NOMO-1 treated with DMSO at 0.1 percent for 48 hours (cell line): ENCODE measurements around the gene TBX6.

ENCODE experiments used
- DNase-seq: peaks from one replicate; lab custom pipeline; 2025; ENCODE audit not compliant: unreplicated experiment; lab: John Stamatoyannopoulos, UW

Gene TBX6

DNA sequence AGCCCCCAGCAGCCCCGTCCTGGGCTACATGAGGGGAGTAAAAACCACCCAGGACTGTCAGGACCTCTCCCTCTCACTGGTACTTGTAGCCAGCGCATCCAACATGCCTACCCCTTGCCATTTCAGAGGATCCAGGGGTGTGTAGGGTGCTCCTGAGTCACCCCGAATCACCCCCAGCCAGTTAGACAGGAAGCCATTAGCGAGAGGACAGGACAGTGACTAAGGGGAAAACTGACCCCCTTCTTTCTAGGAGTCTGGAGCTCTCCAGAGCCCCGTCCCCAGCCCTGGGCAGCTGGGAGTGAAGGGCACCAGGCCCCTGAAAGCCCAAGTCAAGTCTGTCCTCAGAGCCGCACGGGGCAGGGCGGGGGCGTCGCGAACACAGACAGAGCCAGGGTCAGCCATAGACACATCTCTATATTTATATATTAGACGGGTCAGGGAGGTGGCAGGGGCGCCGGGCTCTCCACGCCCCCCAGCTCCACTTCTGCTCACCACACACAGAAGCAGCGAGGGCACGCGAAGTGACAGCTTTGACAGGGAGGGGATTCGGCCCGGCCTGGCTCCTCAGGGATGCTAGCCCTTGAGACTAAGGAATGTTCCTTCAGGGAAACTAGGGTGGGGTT lies 22.1 kb upstream of the TBX6 start:
- no peak for DNase-seq

DNA sequence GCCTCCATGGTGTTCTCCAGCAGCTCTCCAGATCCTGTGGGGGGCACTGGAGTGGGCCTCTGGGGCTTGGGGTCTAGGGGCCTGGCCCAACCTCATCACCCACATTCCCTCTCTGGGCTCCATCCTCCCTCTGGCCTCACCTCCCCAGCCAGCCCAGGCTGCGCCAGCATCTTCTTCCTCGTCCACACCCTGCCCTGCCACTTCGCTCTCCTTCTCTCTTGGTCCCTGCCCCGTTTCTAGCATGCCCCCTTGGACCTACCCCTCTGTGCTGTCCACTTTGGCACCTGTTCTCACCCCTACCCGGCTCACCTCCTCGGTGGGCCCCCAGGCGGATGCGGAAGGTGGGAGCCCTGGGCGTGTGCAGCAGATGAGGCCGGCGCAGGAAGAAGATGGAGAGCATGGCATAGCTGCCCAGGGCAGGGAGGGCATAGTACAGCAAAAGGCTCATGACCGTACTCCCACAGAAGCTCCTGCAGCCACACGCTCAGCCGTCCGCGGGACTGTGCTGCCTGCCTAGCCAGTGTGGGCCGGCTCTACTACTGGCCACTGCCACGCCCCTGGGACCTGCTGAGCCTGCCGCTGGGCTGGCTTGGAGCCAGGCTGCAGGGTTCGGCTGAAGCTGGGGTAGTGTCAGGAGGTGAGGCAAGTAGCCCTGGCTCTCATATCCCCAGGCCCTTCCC lies 21.4 kb upstream of the TBX6 start, which contains the start of gene GDPD3:
GDPD3 (minus strand) TSS at position 507 of the 680 bp plus-strand sequence; CDS start at position 448, 59 bp downstream.
- DNase-seq: no peak

DNA sequence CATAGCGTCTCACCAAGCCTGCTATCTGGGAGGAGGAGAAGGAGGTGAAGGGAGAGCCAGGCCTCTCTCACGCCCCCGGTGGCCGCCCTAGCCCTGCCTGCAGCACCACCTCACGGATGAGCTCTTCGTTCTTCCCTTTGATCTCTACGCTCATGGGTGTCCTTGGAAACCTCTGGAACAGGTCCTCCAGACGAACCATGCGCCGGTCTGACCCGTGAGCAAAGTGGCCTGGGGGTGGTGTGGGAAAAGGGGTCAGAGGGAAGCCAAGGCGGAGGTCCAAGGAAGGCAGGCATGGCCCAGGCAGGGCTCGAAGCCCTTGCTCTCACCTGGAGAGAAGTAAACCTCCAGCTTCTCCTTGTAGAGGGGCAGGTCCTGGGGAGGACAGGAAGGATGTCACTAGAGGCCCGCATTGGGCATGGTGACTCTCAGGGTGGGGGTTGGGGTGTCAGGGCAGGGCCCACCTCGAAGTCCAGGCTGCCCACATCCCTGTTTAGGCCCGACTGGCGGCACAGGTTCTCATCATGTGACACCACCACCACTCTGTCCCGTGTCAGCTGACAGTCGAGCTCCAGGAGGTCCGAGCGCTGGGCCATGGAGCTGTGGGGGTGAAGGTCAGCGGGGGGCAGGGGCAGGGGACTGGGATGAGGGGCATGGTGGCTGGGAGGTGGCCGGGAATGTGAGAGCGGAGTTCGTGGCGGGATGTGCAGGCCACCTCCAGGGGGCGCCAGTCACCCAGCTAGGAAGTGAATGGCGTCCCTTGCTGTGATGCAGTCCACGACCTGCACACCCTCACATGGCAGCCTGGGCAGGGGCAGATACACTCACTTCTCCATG lies 20.7 kb upstream of the TBX6 start:
- DNase-seq: peak; percentile 27

DNA sequence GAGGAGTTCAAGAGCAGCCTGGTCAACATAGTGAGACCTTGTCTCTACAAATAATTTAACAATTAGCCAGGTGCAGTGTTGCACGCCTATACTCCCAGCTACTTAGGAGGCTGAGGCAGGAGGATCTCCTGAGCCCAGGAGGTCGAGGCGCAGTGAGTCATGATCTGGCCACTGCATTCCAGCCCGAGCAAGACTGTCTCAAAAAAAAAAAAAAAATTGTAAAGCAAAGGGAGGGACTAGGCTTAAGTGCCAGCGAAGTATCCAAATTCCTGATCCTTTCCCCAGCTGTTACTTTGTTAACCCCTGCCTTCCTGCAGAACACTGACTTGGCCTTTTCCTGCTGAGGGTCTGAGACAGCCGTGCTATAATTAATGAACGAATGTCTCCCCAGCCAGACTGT lies 18.9 kb upstream of the TBX6 start:
- no peak for DNase-seq

DNA sequence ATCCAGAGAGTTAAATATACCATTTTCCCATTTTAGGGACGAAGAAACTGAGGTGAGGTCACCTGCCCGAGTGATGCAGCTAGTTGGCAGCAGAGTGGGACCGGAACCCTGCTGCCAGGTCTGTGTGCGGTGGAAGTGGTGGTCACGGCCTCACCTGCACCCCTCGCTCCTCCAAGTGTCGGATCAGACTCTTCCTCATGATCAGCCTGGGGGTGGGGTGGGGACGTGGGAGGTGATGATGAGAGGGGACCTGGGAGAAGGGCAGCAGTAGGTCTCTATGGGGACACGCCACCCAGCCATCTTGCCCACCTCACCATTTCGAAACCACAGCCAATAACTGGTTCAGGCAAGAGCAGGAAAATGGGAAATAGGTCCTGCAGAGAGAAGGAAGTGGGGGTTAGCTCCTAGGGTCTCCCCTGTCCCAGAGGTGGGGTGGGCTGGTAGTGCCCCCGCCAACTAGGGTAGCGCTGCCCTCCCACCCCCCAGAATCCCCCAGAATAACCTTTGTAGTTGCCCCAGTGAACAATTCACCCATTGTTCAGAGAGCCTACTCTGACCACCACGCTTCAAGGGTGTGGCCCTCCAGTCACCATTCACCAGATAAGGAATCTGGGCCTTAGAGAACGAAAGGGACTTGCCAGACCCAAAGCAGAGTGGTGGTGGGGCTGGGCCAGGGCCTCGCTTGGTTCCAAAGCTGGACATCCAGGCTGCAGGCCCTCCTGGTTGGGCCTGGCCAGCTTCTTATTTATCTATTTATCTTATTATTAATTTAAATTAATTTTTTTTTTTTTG lies 16.5 kb upstream of the TBX6 start:
- no peak for DNase-seq

DNA sequence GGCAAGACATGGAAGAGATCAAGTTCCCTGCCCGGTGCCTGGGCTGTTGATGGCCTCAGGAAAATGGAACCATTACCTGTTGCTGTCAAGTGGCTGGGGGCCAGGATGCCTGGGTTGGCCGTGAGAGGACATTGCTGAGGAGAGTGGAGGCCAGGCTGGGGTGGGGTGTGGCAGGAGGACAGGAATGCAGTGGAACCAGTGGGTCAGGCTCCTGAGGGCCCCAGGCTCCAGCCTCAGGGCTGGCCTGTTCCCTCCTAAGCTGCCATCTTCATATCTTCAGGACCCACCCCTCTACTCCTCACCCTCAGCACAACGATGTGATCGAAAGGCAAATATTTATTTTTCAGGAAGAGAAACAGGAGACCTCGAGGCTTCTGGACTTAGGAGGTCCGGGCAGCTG lies 12.8 kb upstream of the TBX6 start:
- DNase-seq: no peak

DNA sequence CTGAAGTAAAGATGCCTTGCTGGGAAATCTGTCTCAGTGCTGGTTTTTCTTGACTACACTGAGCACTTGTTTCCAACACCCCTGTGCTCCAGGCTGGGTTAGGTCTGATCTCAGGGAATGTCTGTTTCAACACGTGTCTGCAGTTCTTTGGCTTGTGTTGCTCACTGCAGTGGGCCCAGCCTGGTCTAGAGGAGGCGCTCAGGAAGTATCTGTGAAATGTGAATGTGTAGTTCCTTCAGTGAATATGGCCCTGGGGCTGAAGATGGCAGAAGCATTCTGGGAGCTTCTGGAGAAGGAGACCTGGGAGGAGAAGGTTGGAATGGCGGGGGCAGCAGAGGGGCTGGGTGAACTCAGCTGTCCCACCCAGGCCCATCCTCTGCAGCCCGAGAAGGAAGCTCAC lies 12.4 kb upstream of the TBX6 start:
- DNase-seq: no peak

DNA sequence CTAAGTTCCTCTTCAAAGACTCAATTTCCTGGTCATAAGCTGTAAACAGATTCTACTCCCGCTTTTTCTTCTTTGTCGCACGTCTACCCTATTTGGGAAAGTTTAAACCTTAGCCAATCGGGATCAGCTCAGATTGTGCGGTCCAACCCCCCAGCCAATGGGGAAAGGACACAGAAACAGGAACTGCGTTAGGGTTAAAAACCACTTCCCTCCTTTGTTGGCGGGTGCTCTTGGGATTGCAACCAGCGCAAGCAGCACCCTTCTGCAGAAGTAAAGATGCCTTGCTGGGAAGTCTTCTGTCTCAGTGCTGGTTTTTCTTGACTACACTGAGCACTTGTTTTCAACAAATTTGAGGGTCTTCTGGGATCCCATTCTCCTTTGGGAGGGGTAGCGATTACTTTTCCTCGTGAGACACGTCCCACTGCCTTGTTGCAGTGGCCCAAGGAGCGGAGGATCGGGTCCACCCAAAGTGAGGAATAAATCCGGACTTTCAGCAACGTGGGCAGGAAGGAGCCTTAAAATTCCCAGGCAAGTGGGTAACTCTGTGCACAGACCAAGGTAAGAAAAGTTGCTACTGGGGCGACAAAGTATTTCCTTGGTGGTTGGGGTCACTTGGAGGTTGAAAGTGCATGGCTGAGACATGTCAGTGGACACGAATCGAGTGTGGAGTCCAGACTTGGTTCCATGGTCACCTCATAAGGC lies 5.3 kb upstream of the TBX6 start:
- DNase-seq: peak; percentile 25

DNA sequence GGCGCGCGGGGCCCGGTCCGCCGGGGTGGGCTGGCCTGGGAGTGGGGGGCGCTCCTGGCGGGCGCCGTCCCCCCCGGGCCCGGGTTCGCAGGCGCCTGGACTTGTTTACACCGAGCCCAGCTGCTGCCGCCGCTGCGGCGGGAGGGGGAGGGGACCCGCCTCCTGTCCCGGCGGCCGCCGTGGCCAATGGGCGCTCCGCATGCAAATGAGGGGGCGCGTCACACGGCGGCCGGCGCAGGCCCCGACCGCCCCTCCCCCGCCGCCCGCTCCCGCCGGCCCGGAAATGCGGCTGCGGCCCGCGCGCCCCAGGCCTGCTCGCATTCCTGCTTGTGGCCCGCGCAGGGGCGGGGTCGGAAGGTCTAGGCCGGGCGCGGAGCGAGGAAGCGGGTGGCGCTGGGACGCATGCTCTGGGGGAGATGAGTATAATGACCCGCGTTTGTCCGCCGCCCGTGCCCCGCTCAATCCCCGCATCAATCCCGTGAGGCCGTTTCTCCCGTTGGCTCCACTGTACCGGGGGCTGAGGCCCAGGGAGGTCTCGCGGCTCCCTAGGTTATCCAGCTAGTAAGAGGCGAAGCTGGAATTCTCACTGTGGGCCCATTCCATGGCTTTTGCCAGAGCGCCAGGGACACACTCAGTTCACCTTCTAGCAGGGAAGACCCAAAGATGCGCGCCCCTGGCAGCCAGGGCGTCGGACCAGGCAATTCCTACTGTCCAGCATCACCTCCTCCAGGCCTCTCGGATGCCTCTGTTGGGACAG lies 4.6 kb upstream of the TBX6 start, which contains the start of gene YPEL3:
YPEL3 (minus strand) TSS at position 109 of the 757 bp plus-strand sequence. CDS start 731 bp downstream, outside the sequence.
- DNase-seq: peak; percentile 80

DNA sequence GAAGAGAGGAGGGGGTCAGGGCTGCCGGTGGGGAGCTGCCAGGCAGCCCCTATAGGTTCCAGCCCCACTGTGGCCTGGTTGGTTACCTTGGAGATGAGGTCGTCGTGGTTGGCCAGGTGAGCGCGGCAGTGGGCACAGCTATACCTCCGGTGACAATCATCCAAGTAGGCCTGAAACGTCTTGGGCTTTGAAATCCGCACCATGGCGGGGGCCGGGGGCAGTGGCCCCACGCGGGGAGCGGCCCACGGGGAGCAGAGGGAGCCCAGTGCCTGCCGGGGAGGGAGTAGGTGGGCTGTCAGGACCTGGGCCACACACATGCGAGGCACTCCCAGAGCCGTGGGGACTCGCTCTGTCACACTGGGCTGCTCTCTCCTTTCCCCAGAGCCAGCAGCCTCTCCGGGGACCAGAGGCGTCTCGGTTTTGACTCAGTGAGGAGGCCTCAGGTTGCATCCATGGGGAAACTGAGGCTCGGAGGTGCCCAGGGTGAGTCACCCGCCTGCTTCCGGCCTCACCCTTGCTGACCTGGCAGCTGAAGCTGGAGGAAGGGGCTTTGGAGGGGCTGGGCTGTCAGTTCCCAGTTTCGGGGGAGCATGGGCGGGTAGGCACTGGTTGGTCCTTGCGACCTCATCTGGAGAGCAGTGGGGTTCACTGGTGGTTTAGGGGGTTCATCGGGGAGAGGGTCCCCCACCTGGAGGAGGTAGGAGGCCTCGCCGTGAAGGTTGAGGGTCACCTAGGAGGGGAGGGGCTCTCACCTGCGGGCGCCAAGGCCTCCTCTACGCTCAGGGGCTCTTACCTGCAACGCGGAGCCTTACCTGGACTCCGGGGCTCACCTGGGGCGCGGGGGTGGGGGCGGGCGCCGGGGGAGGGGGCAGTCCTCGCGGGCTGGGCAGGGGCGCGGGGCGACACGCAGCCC lies 3.7 kb upstream of the TBX6 start:
- DNase-seq: no peak

DNA sequence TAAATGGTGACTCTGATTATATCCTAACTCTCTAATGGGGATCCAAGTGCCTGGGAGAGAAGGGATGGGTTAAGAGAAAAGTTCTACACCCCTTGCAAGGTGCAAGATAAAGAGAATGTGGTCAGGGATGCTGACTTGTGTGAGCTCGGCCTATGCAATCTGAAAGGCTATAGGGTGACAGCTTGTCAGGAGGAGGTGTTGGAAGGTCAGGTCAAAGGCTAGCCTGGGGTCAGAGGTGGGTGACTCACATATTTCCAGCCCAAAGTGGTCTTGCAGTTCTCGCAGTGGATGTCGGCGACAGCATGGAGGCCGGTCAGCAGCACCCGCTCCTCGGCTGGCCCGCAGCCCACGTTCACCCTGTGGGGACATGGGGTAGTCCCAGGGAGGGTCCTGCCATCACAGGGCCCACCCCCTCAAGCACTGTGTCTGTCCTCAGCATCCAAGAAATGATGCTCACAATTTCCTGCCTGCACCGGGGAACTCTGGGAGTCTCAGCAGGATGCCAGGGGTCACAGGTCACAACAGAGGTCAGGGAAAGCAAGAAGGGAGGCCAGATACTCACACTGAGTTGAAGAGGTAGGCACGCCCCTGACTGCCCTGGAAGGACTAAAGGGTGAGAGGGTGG lies 2.9 kb upstream of the TBX6 start:
- no peak for DNase-seq

DNA sequence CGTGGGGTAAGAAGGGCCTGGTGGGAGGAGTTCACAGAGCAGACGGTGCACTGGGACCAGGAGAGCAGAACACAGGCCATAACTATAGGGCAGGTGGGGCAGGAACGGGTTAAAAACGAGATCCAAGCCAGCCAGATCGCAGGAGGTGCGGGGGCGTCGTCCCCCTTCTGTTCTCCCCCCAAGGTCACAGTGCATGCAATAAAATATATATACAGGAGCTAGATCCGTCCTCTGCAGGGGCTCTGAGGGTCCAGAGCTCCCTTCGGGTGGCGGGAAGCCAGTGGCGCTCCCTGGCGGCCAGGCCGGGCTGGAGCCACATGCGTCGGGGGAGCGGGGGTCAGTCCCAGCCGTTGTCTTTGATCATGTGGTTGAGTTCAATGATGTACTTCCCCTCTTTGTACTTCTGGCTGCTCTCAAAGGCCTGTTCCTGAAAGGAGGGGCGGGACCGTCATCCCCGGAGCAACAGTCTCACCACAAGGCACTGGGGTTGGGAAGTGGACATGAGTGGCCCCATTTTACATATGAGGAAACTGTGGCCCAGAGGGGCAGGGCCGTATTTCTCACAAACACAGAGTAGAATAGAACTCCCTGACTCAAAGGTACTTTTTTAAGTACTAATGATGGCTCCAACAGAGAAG lies 768 bp upstream of the TBX6 start:
- DNase-seq: peak; percentile 99

DNA sequence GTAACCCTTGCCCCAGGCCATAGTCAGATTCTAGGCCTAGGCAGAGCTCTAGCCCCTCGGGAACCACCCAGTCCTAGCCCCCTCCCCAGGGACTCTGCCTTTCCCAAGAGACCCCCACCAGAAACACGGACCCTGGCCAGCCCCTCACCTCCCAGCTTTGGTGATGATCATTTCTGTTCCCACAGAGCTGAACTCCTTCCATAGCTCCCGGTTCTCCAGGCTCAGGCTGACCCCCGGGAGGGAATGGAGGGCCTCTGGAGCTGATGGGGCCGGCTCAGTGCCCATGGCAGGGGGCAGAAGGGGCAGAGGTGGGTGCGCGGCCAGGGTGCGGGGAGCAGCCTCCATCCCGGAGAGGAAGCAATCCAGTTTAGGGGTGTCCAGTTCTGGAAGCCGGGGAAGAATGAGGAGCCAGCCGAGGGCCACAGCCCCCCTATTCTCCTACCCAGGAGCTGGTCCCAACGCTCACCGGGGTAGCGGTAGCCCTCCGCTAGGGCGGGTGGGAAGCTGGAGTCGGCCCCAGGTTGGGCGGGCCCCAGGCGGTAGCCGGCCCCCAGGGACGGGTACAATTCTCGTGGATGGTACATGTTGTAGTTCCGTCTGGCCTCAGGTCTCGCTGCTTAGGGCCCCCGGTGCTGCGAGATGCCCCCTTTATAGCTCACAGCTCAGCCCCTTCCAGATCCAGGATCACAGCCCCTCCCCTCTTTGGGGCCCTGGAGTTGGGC lies 953 bp downstream of the TBX6 start:
- DNase-seq: no peak

DNA sequence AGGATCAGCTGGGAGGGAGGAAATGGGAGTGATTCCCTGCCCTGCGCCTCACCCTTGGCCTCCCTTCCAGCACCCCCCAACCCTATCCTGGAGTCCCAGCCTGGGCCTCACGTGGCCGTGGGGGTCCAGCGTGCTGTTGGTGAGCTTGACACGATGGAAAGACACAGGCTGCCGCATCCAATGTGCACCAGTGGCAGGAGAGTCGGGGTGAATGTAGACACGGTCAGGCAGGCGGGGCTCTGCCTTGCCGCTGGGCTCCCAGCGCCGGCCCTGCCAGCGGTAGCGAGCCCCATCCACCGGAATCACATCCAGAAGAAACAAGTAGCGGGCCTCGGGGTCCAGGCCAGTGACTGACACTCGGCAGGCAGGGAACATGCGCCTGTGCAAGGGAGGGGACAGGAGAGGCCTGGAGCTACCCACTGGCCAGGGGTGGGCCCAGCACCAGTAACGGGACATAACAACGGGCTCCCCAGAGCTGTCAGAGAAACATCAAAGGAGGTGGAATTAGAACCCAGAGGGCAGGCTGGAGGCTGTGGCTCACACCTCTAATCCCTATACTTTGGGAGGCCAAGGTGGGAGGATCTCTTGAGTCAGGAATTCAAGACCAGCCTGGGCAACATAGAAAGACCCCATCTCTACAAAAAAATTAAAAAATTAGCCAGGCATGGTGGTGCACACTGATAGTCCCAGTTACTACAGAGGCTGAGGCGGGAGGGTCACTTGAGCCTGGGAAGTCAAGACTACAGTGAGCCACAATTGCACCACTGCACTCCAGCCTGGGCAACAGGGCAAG lies 2.7 kb downstream of the TBX6 start:
- no peak for DNase-seq

DNA sequence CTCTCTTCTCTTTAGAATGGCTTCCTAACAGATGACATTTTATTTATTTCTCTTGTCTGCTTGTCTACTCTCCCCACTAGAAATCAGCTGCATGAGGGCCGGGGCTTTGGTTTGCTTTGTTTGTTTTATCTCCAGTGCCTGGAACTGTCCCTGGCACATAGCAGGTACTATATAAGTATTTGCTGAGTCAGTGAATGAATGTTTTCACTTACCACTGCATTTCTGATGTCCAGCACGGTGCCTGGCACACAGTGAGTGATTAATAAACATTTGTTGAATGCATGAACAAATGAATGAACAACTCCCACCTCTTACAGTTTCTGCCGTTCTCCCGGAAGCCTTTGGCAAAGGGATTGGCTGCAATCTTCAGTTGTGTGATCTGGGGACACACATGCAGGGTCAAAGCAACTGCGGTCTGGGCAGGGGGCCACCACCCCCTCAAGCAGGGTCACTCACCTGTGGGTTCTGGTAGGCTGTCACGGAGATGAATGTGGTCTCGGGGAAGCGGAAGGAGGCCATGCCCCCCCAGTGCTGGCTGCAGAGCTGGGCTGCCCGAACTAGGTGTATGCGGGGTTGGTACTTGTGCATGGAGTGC lies 3.4 kb downstream of the TBX6 start:
- DNase-seq: no peak
